HUES6 (cell line): ENCODE data around the gene DUOX2.
"Not testable (repeated sequence)": the region's sequence is repeated elsewhere in the genome, so short reads cannot be mapped to it uniquely, and the experiment has no call there.

Experiments
- H3K27ac ChIP-seq: 2 replicates; pipeline ENCODE4 v1.7.0; 2013; ENCODE audit warnings: low read depth, mild to moderate bottlenecking, low read length, inconsistent platforms
- H3K27me3 ChIP-seq: 2 replicates; pipeline ENCODE4 v1.6.1; 2013; ENCODE audit warnings: low read length; ENCODE audit not compliant: control insufficient read depth, insufficient read depth
- H3K36me3 ChIP-seq: 2 replicates; pipeline ENCODE4 v1.6.1; 2013; ENCODE audit warnings: low read length; ENCODE audit not compliant: control insufficient read depth, insufficient read depth
- H3K4me1 ChIP-seq: 2 replicates; pipeline ENCODE4 v1.6.1; 2013; ENCODE audit warnings: low read length; ENCODE audit not compliant: control insufficient read depth, insufficient read depth
- H3K4me3 ChIP-seq: 2 replicates; pipeline ENCODE4 v1.5.1; 2013; ENCODE audit warnings: low read depth, low read length
- H3K9ac ChIP-seq: one replicate; pipeline ENCODE4 v1.6.1; 2013; ENCODE audit warnings: mild to moderate bottlenecking, low read length
- H3K9me3 ChIP-seq: 2 replicates; pipeline ENCODE4 v1.6.1; 2013; ENCODE audit warnings: low read depth, low read length; ENCODE audit not compliant: control insufficient read depth, insufficient read depth

DUOX2 gene

DNA sequence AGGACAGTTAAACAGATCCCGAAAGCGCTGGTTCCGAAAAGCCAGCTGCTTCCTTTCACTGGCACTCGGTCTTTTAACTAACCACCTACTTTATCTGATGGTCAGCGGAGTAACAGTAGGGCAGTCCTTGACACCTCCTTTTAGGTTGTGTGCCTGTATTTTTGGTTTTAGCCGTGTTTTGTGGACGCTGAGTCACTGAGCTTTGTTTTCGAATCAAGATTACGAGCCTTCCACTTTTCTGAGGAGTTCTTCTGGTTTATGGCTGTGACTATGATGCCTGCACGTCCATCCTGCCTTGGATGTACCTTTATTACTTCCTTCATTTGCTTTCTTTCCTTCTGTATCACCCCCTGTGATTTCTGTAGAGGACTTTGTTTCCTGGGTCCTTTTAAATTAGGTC is 31.6 kb downstream of the DUOX2 start:
- H3K36me3 ChIP-seq, H3K27me3 ChIP-seq, H3K27ac ChIP-seq: not testable (repeated sequence)

DNA sequence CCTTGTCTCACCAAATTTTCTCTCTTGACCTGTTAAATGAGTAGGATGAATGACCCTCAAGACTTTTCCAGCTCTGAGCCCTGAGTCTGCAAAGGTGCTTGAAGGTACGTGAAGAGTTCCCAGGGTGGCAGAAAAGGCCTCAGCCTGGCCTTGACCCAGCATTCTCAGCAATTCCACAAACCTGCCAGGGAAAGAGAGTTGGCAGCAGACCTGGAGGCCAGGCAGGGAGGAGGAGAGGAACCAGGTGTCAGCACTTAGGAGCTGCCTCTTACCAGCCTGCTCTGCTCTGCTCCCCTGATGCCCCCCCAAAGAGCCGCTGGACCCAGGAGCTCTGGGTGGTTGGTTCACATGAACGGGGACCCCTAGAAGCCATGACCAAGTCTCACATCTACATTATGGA is 33.4 kb downstream of the DUOX2 start:
- not testable (repeated sequence) for H3K9me3 ChIP-seq, H3K4me1 ChIP-seq, H3K27ac ChIP-seq, H3K27me3 ChIP-seq, H3K9ac ChIP-seq, H3K4me3 ChIP-seq, H3K36me3 ChIP-seq

More for the DNA sequence above, 31.6 kb downstream of the DUOX2 start:
- not testable (repeated sequence) for H3K9ac ChIP-seq, H3K4me3 ChIP-seq, H3K9me3 ChIP-seq, H3K4me1 ChIP-seq

DNA sequence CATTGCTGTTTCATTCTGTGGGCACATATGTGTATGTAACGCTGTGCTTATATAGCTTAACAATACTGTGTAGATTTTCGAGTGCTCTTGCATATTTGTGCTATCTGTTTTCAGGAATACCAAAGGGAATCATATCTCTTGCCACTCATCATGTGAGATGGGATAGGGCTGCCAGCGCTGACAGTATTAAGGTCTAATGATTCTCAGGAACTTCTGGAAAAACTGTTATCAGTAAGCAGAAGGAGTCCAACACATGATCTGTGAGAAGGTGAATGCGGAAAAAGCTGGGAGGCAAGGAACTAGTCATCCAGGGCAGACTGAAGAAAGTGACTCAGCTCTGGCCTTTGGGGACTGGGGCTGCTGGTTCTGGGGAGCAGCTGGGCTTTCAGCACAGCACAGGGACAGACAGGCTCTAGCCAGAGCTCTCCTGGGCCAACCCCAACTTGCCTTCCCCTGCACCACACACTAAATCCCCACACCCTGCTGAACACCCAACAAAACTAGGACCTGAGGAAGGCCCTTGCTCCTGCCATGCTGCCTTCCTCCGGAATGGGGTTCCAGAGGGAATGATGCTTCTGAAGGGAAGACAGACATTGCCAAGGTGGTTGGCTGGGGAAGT is 34.2 kb downstream of the DUOX2 start:
- not testable (repeated sequence) for H3K27ac ChIP-seq, H3K36me3 ChIP-seq, H3K4me3 ChIP-seq, H3K9me3 ChIP-seq, H3K9ac ChIP-seq, H3K27me3 ChIP-seq, H3K4me1 ChIP-seq

DNA sequence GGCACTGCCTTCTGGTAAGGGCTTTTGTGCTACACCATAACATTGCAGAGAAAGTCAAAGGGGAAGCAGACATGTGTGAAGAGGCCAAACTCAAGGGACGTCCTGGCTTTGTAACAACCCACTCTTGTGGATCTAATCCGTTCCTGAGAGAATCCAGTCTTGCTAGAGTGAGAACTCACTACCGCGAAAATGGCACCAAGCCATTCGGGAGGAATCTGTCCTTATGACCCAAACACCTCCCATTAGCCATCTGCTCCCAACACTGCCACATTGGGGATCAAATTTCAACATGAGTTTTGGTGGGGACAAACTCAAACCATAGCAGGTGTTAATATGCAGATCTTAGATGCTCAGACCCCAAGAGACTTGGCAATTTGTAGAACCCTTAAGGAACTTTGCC is 34.8 kb downstream of the DUOX2 start:
- not testable (repeated sequence) for H3K4me3 ChIP-seq, H3K4me1 ChIP-seq, H3K27ac ChIP-seq, H3K36me3 ChIP-seq, H3K9me3 ChIP-seq, H3K9ac ChIP-seq, H3K27me3 ChIP-seq

DNA sequence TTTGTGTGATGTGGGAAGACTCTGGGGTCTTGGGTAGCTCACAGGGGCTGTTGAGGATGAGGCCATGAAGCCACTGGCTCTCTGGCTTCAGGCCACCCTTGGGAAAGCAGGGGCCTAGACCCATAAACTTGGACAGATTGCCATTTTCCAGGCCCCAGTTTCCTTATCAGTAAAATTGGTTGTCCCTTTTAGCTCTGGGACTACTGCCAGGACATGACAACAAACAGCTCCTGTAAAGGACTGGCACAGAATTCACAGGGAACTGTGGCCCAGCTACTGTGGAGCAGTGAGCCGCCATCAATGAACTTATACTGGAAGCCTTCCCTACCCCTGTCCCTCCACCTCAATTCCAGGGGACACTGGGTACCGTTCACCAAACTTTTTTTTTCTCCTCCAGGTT is 36.6 kb downstream of the DUOX2 start:
- not testable (repeated sequence) for H3K4me1 ChIP-seq, H3K9ac ChIP-seq, H3K36me3 ChIP-seq, H3K4me3 ChIP-seq, H3K9me3 ChIP-seq, H3K27me3 ChIP-seq, H3K27ac ChIP-seq

DNA sequence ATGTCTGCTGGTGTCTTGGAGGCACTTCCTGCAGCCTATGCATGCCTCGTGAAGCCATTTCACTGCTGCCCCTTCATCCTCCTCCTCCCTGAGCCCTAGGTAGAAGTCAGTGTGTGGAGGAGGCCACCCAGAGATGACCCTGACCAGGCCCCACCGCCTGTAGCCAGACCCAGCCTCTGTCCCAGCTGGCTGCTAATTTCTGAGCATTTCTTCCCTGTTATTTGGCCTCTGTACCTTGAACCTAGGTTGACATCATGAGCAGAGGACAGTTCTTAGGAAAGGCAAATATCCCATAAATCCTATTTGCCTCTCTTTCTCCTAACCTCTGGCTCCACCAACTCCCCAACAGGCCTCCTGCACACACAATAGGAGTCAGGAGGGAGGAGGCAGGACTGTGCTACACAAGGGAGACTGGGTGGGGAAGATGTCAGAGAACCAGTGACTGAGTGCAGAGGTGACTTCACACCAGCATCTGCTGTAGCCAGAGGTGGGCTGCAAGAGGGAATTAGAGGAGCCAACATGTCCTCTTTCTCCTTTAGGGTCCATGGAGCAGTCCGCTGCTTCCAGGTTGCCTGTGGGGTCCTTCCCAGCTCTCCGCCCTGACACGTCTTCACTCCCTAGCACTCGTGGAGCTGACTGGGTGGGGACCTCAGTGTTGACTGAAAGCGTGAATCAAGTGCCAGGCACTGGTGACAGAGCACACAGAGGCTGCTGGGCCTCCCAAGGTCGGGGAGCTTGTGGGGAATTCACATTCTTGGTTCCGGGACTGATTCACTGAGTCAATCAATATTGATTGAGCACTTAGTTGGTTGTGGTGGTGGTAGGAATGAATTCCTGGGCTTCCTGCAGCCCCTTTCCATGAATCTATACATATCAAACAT is 38.3 kb downstream of the DUOX2 start:
- not testable (repeated sequence) for H3K9ac ChIP-seq, H3K9me3 ChIP-seq, H3K4me1 ChIP-seq, H3K36me3 ChIP-seq, H3K27ac ChIP-seq, H3K27me3 ChIP-seq, H3K4me3 ChIP-seq

DNA sequence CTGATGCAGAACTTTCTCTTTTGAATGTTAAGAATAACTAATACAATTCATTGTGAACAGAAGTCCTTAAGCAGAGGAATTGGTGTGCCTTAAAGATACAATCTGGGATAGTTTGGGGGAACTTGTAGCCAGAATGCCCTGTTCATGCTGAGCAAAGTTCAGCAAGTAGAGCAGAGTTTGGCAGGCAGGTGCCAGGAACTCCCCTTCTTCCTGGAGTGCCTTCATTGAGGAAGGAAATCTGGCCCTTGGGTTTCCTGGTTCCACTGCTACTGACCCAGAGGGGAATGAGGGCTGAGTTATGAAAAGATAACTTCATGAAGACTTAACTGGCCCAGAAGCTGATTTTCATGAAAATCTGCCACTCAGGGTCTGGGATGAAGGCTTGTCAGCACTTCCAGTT is 40.4 kb downstream of the DUOX2 start:
- not testable (repeated sequence) for H3K9me3 ChIP-seq, H3K4me1 ChIP-seq, H3K27ac ChIP-seq, H3K27me3 ChIP-seq, H3K9ac ChIP-seq, H3K4me3 ChIP-seq
- peaks cover 19% of the 10 kb centered on the region for H3K36me3 ChIP-seq

DNA sequence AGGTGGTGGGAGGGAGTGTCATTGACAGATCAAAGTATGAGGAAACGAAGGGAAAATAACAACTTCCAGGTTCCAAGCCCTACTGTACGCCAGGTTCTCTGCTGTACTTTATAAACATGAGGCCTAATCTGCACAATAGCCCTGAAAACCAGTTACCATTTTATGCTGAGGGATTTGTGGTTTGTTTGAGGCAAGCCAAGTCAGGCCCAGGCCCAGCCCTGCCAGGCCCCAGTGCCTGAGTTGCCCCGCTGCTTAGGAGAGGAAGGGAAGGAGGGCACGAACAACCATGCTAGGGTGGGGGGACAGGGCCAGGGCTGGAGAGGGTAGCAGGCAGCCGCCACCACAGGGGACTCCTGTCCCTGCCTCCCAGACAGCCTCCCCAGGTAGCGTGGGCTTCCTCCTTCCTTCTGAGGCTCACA is 44.0 kb downstream of the DUOX2 start:
- not testable (repeated sequence) for H3K4me3 ChIP-seq, H3K27me3 ChIP-seq, H3K9ac ChIP-seq, H3K27ac ChIP-seq, H3K9me3 ChIP-seq, H3K4me1 ChIP-seq
- peaks cover 34% of the 10 kb centered on the region for H3K36me3 ChIP-seq

DNA sequence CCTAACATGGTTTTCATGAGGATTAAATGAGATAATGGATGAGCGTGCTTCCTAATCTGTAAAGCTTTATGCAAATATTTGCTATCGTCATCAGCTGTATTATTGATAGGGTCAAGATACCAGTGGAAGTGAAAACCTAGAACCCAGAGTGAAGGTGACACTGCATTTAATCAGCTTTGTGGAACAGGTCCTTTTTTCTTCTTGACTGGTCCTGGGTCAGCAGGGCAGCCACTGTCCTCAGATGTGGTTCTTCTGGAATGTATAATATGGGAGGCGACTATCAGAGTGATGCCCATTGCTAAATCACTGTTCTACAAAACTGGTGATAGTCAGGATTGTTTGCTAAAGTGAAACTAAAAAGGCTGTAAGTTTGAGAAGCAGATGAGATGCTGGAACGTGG is 49.6 kb downstream of the DUOX2 start:
- no peak overlapping the region for H3K9ac ChIP-seq
- H3K27ac ChIP-seq: no peak overlapping the region
- no peak overlapping the region for H3K4me3 ChIP-seq
- no peaks in the 10 kb centered on the region for H3K9me3 ChIP-seq
- peaks cover 19% of the 10 kb centered on the region for H3K36me3 ChIP-seq
- no peaks in the 10 kb centered on the region for H3K4me1 ChIP-seq
- H3K27me3 ChIP-seq: no peaks in the 10 kb centered on the region

DNA sequence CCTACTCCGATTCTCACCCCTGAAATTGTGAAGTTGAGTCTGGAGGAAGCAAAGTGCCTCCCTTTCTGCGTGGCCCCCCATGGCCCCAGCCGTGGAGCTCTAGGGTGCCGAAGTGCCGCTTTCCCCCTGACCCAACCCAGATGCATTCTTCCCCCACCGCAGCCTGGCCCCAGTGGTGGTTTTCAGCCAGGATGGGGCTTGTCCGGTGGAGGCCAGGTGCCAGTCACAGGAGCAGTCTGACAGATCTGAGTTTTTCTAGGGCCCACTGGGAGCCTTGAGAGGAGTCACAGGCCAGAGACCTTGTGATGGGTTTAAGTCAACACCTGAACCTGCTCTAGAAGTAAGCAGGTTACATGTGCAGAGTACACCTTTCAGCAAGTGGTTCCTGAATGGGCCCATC is 51.7 kb downstream of the DUOX2 start:
- not testable (repeated sequence) for H3K4me3 ChIP-seq, H3K27me3 ChIP-seq, H3K27ac ChIP-seq, H3K9me3 ChIP-seq, H3K9ac ChIP-seq, H3K4me1 ChIP-seq
- H3K36me3 ChIP-seq: peaks cover 15% of the 10 kb centered on the region

DNA sequence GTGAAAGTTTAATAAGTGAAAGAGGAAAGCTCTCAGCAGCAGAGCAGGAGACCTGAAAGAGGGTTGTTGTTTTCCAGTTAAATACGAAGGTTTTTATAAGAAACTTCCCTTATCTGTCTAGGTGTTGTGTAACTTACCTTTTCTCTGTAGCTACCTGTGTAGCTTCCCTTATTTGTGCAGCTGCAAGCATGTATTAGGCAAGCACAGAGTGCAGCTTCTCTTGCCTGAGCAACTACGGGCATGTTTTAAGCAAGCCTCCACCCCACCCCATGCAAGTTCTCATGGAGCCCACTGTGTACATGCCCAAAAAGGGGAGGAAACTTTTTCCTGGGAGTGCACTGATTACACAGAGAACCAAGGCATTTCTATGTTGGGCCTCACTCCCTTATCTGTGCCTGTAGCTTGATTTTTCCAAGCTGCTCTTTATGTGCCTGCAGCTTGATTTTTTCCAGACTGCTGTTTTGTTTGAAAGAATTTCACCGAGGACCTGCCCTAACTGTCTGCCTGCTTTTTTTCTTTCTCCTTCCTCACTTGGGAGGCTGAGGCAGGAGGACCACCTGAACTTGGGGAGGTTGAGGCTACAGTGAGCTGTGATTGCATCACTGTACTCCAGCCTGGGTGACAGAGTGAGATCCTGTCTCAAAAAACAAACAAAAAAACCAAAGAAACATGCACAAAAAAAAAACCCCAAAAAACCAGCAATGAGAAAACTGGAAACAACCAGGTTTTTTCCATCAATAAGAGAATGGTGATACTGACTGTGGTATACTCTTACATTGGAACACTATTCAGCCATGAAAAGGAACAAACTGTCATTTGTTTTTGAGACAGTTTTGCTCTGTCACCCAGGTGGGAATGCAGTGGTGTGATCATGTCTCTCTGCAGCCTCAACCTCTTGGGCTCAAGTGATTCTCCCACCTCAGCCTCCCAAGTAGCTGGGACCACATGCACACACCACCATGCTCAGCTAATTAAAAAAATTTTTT is 55.0 kb downstream of the DUOX2 start:
- not testable (repeated sequence) for H3K27ac ChIP-seq, H3K27me3 ChIP-seq, H3K4me3 ChIP-seq

More for the DNA sequence above, 55.0 kb downstream of the DUOX2 start:
- H3K4me1 ChIP-seq, H3K9ac ChIP-seq, H3K36me3 ChIP-seq, H3K9me3 ChIP-seq: not testable (repeated sequence)
